Effector memory CD4-positive, alpha-beta T cell (primary cell): Measurements from ENCODE around the gene SPTBN5.

Source experiments
- DNase-seq, 3 donors: peaks; one replicate each; pipeline ENCODE4 v3.0.0-alpha.2; 2020
- H3K27ac ChIP-seq: 2 replicates; pipeline ENCODE4 v1.7.0; 2013; ENCODE audit warnings: mild to moderate bottlenecking, low read length, moderate library complexity; ENCODE audit not compliant: insufficient read depth, poor library complexity, severe bottlenecking
- H3K27me3 ChIP-seq: replicated peaks from 2 replicates; pipeline ENCODE4 v1.7.0; 2013; ENCODE audit warnings: mild to moderate bottlenecking, low read length; ENCODE audit not compliant: insufficient read depth, control insufficient read depth, poor library complexity, severe bottlenecking
- H3K36me3 ChIP-seq: 2 replicates; pipeline ENCODE4 v1.7.0; 2013; ENCODE audit warnings: mild to moderate bottlenecking, low read length, moderate library complexity; ENCODE audit not compliant: control insufficient read depth, insufficient read depth
- H3K4me1 ChIP-seq: 2 replicates; pipeline ENCODE4 v1.7.0; 2013; ENCODE audit warnings: low read length, mild to moderate bottlenecking; ENCODE audit not compliant: control insufficient read depth, insufficient read depth, poor library complexity, severe bottlenecking
- H3K4me3 ChIP-seq: 2 replicates; pipeline ENCODE4 v1.7.0; 2013; ENCODE audit warnings: low read length, low read depth, mild to moderate bottlenecking; ENCODE audit not compliant: insufficient read depth, poor library complexity, severe bottlenecking
- H3K9me3 ChIP-seq: 2 replicates; pipeline ENCODE4 v1.7.0; 2013; ENCODE audit warnings: mild to moderate bottlenecking, low read length, moderate library complexity; ENCODE audit not compliant: control insufficient read depth

Gene SPTBN5

DNA sequence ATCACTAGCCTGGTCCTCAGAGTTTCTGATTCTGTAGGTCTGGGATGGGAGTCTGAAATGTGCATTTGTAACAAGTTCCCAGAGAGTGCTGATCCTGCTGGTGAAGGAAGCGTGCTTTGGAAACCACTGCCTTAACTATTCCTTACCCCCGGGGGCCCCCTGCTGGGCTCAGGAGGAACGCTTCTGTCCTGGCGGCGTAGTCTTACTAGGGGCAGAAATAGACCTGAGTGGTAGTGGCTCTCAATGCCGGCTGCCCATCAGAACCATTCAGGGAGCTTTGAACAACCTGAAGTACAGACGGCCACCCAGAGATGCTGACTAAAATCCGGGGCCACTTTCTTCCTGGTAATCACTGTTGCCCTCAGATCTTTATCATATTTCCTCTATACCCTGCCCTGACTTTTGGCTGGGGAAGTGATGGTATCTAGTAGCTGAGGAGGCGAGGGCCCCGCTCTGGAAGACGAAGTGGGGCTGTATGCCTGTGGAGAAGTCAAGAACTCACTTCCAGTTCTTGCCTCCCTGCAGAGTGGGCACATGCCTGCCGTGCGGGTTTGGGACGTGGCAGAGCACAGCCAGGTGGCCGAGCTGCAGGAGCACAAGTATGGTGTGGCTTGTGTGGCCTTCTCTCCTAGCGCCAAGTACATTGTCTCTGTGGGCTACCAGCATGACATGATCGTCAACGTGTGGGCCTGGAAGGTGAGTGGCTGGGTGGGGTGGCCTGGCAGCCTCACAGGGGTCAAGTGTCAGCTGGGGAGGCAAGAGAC is 82.2 kb downstream of the SPTBN5 start:
- Histone ChIP-seq H3K4me3 (no peak overlapping the region), H3K9me3 (no peaks in the 10 kb centered on the region), H3K27ac (no peak overlapping the region), H3K27me3 (no peaks in the 10 kb centered on the region), H3K36me3 (peaks cover 17% of the 10 kb centered on the region), H3K4me1 (peaks cover 10% of the 10 kb centered on the region)
- peak; percentile 51 to 63 (median 55) for DNase-seq

DNA sequence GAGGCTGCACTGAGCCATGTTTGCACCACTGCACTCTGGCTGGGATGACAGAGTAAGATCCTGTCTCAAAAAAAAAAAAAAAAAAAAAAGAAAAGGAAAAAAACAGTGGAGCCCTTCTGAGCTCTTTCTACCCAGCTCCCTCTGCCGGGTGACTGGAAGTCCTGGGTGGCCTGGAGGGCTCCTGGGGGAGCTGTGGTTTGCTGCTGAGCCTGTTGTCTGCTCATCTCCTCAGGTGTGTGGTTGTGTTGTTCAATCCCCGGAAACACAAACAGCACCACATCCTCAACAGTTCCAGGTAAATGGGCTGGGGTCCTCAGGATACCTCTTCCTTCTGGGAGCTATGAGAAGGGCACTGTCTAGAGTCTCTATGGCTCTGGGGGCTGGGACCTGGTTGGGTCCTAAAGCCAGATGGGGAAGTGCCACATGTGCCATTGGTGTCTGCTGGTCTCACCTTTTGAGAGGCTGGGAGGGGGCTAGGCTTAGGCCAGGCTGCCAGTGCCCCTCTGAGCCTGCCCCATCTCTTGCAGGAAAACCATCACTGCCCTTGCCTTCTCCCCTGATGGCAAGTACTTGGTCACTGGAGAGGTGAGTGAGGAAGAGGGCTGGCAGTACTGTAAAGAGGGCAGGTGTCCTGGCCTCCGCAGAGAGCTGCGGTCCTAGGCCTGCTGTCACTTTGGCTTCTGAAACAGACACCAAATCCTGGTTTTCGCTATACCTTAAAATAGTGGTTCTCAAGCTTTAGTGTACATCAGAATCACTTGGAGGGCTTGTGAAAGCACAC is 83.0 kb downstream of the SPTBN5 start:
- Histone ChIP-seq H3K9me3 (no peaks in the 10 kb centered on the region), H3K27ac (no peak overlapping the region), H3K4me1 (peaks cover 10% of the 10 kb centered on the region), H3K27me3 (no peaks in the 10 kb centered on the region), H3K36me3 (peaks cover 15% of the 10 kb centered on the region), H3K4me3 (no peak overlapping the region)
- DNase-seq, result no peak

DNA sequence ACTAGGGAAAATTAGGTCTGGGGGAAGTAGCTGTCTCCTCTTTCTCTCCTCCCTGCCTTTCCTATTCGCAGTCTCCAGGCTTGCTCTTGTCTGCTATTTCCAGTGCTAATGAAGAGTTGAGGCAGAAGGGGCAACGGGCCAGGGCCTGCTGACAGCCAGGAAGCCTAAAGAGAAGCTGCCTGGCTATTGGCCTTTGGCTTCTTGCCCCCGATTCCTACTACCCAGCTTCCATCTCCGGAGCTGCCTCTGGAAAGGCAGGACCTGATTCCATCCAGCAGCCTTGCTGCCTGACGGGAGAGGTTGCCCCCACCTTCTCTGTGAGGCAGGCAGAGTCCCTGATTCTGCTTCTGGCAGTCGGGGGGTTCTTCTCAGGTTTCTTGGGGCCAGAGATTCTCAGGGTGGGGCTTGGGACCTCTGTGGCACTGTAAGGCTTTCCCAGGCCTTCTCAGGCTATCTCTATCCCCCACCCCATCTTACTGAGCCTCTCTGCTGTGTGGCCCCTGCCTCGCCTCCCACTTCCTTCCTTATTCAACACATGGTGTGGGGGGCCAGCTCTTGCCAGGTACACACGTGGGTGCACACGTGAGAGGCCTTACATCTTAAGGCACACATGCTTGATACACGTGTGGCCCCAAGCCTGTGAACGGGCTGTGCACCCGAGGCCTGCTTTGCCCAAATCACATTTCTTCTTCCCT is 84.2 kb downstream of the SPTBN5 start:
- no peak for DNase-seq
- Histone ChIP-seq H3K4me3 (no peak overlapping the region), H3K27ac (no peak overlapping the region), H3K4me1 (peaks cover 10% of the 10 kb centered on the region), H3K27me3 (no peaks in the 10 kb centered on the region), H3K9me3 (no peaks in the 10 kb centered on the region), H3K36me3 (peaks cover 15% of the 10 kb centered on the region)

DNA sequence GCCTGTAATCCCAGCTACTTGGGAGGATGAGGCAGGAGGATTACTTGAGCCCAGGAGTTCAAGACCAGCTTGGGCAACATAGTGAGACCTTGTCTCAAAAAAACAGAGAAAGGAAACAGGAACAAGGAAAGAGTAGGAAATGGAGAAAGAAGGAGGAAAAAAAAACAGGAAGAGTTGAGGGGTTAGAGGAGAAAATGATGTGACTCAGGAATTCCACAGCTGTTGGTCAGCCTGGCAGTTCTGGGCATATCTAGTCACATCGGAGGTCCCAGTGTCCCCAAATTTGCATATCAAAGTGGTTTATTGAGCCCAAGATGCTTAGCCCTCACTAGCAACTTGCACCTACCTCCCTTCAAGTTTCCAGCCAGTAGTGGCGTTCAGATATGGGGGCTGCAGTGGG is 84.7 kb downstream of the SPTBN5 start:
- H3K9me3 ChIP-seq, result no peaks in the 10 kb centered on the region
- no peak overlapping the region for H3K27ac ChIP-seq
- no peaks in the 10 kb centered on the region for H3K27me3 ChIP-seq
- H3K4me1 ChIP-seq, result peaks cover 10% of the 10 kb centered on the region
- DNase-seq, result no peak
- peaks cover 10% of the 10 kb centered on the region for H3K36me3 ChIP-seq
- no peak overlapping the region for H3K4me3 ChIP-seq

DNA sequence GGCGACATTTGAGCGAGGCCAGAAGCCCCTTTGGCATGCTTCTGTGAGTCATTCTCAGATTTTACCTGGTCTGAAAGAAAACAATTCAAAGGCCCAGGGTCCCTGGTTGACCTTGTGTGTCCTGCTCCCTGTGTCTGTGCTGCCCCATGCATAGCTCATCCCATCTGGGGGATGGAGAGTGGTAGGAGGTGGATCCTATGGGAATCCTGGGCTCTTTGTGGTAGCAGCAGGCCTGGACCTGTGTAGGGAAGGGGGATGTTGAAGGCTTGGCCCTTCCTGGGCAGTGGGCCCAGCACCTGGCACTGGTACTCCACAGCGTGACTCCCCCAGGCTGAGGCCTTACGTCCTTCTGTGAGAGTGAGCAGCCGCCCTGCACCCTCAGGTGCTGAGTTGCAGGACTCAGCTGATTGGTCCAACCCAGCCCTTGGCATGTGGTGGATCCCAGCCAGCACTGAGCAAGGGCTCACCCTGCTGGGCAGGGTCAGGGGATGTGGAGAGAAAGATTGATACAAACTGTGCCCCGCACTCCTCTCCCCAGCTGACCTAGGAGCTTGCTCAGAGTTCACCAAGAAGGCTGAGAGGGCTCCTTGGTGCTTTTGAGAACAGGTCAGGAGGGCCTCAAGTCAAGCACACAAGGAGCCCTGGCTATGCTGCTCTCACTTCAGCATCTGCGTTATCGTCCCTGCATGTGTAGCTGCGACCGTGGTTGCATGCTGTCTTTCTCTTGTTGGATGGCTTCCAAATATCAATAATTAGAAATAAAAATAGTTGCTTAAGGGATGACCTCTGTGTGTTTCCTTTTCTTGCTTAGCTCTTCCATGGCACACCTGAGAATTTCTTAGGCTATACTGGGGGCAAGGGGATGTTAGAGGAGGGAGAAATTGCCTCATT is 87.3 kb downstream of the SPTBN5 start:
- Histone ChIP-seq H3K27ac (no peak overlapping the region), H3K4me1 (peaks cover 6% of the 10 kb centered on the region), H3K27me3 (no peaks in the 10 kb centered on the region), H3K36me3 (no peaks in the 10 kb centered on the region), H3K9me3 (no peaks in the 10 kb centered on the region), H3K4me3 (no peak overlapping the region)
- DNase-seq, result no peak

DNA sequence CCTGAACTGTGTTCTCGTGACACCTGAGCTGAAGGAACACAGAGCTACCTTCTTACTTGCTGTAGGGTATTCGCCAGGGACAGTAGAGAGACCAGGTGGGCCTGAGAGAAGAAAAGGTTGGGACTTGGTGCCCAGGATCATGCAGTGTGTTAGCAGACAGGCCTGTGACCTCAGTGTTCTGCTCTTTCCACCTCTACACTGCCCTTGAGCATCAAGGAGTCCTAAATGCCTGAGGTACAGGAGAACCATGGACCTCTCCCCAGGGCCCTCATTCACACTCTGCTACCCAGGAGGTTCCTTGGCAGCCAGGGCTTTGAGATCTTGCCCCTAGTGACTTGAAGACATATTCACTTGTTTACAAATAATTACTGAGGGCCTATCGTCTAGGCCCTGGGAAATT is 88.1 kb downstream of the SPTBN5 start:
- H3K27ac ChIP-seq, result no peak overlapping the region
- no peaks in the 10 kb centered on the region for H3K27me3 ChIP-seq
- H3K4me1 ChIP-seq, result no peaks in the 10 kb centered on the region
- no peaks in the 10 kb centered on the region for H3K36me3 ChIP-seq
- H3K9me3 ChIP-seq, result no peaks in the 10 kb centered on the region
- H3K4me3 ChIP-seq, result no peak overlapping the region
- DNase-seq, result no peak

DNA sequence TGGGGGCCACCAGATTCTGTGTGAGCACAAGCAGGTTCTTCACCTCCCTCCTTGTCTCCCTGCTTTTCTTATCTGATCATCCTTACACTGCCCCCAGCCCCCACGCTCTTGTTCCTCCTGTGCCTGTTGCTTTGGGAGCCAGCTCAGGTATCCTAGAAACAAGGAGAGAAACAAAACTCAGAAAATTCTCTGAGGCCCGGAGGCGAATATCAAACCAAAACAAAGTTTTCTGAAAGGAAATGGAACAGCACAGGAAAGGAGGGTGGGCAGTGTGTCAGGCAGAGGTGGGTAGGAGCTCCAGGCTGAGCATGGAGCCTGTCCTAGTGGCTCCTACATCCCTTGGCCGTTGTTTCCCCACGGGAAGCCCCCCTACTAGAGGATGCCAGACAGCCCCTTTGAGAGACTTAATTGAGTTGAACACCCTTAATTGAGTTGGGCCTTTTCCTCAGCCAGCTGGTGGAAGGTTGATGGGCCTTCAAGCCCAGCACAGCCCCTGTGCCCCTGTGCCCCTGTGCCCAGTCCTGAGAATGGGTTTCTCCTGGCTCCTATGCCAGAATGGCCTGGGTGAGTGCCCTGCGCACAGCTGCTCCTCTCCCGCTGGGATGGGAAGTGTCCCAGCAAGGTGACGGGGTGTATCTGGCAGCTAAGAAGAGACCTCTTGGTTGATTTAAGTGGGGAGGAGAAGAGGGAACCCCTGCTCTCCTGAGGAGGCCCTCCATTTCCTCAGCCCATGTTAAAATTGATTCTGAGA is 88.8 kb downstream of the SPTBN5 start:
- Histone ChIP-seq H3K4me3 (no peak overlapping the region), H3K4me1 (no peaks in the 10 kb centered on the region)
- no peak for DNase-seq

DNA sequence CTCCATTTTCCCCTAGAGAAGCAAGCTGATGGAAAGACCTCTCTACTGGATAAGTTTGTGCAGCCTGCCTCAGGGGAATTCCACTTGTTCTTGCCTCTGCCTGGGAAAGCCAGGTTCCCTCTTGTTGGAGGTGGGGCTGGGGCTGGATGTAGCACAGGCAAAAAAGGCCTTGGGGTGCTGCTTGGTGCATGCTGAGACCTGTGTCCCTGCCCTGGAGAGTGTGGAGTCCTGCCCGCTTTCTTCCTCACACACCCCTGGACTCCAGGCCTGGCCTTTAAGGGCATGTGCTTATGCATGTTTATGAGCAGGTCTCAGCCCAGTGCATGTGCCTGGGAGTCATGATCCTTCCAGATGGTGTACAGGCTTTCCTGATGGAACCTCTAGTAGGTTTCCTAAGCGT is 89.5 kb downstream of the SPTBN5 start:
- Histone ChIP-seq H3K4me1 (no peaks in the 10 kb centered on the region), H3K27ac (no peak overlapping the region)

More for the DNA sequence above, 88.8 kb downstream of the SPTBN5 start:
- Histone ChIP-seq H3K9me3 (no peaks in the 10 kb centered on the region), H3K27ac (no peak overlapping the region), H3K36me3 (peaks cover under 1% of the 10 kb centered on the region), H3K27me3 (no peaks in the 10 kb centered on the region)

DNA sequence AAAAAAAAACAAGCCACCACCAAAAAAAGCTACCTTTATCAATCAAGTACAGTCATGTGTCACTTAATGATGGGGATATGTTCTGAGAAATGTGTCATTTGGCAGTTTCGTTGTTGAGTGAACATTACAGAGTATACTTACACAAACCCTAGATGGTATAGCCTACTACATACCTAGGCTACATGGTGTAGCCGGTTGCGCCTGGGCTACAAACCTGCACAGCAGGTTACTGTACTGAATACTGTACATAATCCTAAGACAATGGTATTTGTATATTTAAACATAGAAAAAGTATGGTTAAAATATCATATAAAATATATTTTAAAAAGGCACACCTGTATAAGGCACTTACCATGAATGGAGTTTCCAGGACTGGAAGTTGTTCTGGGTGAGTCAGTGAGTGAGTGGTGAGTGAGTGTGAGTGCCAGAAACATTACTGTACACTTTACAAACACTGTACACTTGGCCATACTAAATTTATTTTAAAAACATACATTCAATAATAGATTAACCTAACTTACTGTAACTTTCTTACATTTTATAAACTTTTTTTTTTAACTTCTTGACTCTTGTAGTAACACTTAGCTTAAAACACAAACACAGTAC is 91.9 kb downstream of the SPTBN5 start:
- Histone ChIP-seq H3K27ac (no peak overlapping the region), H3K9me3 (no peaks in the 10 kb centered on the region), H3K4me1 (no peaks in the 10 kb centered on the region), H3K4me3 (no peak overlapping the region), H3K36me3 (peaks cover 6% of the 10 kb centered on the region), H3K27me3 (no peaks in the 10 kb centered on the region)
- DNase-seq, result no peak

More for the DNA sequence above, 89.5 kb downstream of the SPTBN5 start:
- DNase-seq, result no peak
- H3K9me3 ChIP-seq, result no peaks in the 10 kb centered on the region
- peaks cover 6% of the 10 kb centered on the region for H3K36me3 ChIP-seq
- no peak overlapping the region for H3K4me3 ChIP-seq
- H3K27me3 ChIP-seq, result no peaks in the 10 kb centered on the region
